GM19438 (cell line): ENCODE measurements around the gene VIT.
"Not testable (repeated sequence)": the region's sequence is repeated elsewhere in the genome, so short reads cannot be mapped to it uniquely, and the experiment has no call there.

Source experiments
- ATAC-seq: cut with Tn5 transposase; IDR thresholded peaks from one replicate; pipeline ENCODE4 v1.9.1; 2021; ENCODE audit warnings: low read depth; ENCODE audit not compliant: unreplicated experiment

VIT gene

DNA sequence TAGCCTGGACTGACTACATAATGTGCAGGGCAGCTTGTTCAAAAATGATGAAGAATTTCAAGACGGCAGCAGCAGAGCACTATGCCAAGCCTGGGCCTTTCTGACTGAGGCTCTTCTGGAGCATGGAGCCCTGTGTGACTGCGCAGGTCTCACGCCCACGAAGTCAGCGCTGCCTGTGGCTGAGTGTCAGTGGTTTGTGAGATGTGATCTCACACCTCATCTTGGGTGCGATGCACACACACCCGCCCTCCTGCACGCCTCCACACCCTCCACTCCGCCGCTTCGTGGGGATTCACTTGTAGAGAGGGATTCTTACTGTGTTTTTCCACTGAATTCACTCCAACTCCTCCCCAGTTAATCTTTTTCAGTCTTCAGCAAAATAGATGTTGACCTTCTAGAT lies 103.9 kb downstream of the VIT start:
- no peak for ATAC-seq

GRCh38 chr2:36801088-36801487 lies 104.6 kb downstream of the VIT start:
- no peak for ATAC-seq

- ATAC-seq: no peak
These were observed 106.4 kb downstream of the VIT start for GRCh38 chr2:36802952-36803351.

DNA sequence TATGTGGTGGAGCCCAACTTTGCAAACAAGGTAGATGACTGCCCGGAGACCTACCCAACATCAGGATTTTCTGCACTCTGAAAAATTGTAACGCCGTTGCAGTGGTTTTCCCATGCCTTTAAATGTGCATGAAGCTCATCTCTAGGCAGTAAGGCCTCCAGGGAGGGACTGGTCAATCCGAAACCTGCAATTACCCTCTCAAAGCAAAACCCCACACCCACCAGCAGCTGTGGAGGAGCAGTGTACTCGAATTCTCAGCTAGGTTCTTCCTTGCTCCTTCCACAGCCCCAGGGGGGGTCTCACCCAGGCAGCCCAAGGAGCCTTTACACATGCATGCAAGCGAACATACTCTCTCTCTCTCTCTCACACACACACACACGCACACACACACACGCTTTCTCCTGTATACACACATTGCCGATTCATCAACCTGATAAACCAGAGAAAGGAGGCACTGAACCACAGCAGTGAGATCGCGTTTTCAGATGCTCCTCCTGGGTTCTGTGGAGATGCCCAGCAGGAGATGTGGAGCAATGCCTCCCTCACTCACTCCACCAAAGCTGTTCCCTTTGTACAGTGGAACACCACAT lies 109.2 kb downstream of the VIT start:
- no peak for ATAC-seq

DNA sequence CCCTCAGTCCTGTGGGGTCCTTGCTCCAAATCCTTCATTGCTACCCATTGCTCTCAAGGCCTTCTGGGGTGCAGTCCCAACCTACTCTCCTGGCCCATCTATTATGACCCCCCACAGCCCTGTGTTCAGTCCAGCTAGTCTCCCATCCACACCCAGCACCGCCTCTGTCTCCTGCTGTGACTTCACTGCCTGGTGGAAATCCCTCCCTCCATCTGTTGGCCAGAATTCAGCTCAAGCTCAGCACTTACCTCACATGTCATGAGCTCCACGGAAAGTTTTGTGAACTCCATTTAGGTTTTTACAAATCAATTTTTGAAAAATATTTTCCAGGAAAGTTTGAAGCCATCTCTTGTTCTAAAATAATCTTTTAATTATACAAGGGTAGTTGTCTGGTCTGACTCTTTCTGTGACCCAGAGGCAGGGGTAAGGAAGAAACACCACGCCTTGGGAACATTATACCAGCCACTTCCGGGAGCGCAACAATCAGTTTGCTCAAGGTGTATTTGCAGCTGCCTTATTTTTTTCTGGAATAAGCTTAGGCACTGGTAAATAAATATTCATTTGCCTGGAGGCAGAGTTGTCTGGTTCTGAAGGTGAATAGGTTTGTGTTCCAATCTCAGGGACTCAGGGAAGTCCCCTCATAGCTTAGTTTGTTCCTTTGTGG lies 110.8 kb downstream of the VIT start:
- ATAC-seq: no peak

- ATAC-seq: no peak
These were observed 112.0 kb downstream of the VIT start for GRCh38 chr2:36808386-36809068.

GRCh38 chr2:36809069-36809445 lies 112.5 kb downstream of the VIT start:
- ATAC-seq: no peak

- ATAC-seq: no peak
These were observed 114.6 kb downstream of the VIT start for GRCh38 chr2:36811071-36811470.

GRCh38 chr2:36812196-36812595 lies 115.7 kb downstream of the VIT start:
- ATAC-seq: no peak

DNA sequence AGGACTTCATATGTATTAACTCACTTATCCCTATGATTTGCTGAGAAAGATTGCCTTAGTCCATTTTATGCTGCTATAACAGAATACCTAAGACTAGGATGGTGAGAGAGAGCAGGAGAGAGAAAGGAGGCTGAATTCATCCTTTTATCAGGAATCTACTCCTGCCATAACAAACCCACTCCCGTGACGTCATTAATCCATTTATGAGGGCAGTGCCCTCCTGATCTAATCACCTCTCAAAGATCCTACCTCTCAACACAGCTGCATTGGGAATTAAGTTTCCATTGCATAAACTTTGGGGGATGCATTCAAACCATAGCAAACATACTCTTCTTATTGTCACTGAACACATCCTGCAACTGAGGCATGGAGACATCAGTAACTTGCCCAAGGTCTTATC lies 122.0 kb downstream of the VIT start:
- ATAC-seq: no peak

- no peak for ATAC-seq
These were observed 122.7 kb downstream of the VIT start for GRCh38 chr2:36819095-36819711.

GRCh38 chr2:36820942-36821605 lies 124.6 kb downstream of the VIT start:
- no peak for ATAC-seq

DNA sequence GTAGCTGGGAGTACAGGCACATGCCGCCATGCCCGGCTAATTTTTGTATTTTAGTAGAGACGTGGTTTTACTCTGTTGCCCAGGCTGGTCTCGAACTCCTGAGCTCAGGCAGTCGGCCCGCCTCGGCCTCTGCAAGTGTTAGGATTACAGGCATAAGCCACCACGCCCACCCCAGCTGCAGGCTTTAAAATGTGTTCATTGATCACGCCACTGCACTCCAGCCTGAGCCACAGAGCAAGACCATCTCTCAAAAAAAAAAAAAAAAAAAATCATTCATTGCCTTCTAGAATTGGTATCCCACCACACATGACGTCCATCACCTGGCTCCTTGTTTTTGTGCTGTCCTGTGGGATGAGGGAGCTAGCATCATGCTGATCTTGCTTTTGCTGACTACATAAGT lies 127.4 kb downstream of the VIT start:
- no peak for ATAC-seq

- no peak for ATAC-seq
These were observed 127.8 kb downstream of the VIT start for GRCh38 chr2:36824273-36824672.

DNA sequence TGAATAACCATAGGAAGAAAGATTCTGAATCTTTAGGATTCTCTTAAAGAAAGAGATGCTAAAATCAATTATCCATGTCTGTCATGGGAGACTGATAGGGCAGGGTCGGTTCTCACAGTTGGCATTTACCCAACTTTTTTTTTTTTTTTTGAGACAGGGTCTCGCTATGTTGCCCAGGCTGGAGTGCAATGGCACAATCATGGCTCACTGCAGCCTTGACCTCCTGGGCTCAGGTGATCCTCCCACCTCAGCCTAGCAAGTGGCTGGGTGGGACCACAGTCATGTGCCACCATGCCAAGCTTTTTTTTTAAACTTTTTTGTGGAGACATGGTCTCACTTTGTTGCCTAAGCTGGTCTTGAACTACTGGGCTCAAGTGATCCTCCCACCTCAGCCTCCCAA lies 128.2 kb downstream of the VIT start:
- not testable (repeated sequence) for ATAC-seq

- ATAC-seq: no peak
These were observed 134.7 kb downstream of the VIT start for GRCh38 chr2:36831185-36831584.

GRCh38 chr2:36834203-36834602 lies 137.7 kb downstream of the VIT start:
- no peak for ATAC-seq

- no peak for ATAC-seq
These were observed 138.4 kb downstream of the VIT start for GRCh38 chr2:36834731-36835524.

GRCh38 chr2:36839976-36840617 lies 143.6 kb downstream of the VIT start:
- no peak for ATAC-seq

DNA sequence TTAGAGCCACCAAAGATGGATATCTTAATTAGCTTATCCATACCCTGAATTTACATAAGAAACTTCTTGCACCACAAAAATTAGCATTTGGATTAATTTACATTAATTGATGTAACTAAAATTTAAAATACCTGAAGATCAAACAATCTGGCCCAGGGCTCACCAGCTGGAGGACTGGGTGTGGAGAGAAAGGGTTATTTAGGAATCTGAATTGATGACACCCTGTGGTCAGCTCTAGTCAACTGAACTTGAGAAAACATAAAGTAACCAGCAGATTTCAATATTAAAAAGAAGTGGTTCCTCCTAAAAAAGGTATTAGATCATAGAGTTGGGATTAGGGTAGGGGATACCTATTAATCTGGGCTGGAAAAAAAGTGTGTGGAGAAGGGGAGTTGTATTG lies 147.3 kb downstream of the VIT start:
- ATAC-seq: no peak
